CD14-positive monocyte (primary cell): ENCODE measurements around the gene FPR3. TPM values are rescaled to one million over a fixed set of nuclear protein-coding genes. Genes with fewer than 3 reads are reported as not detected.

Experiments
- DNase-seq, 3 donors: peaks; one replicate each; pipeline ENCODE4 v3.0.0-alpha.2; 2011 to 2022
- H2AFZ ChIP-seq: 2 replicates; pipeline ENCODE4 v1.6.0; 2012; ENCODE audit warnings: mild to moderate bottlenecking, low read depth, low read length, inconsistent platforms; ENCODE audit not compliant: insufficient read depth, poor library complexity, severe bottlenecking
- H3K27ac ChIP-seq, 2 donors: 1 replicate in 1 of 2; 2 replicates in 1 of 2; pipeline ENCODE4 v1.5.1; 2012 to 2013; ENCODE audit warnings: low read length in 2 of 2, control low read depth in 1 of 2, inconsistent platforms in 1 of 2, low read depth in 1 of 2, mild to moderate bottlenecking in 1 of 2
- H3K27me3 ChIP-seq, 2 donors: one replicate each; pipeline versions ENCODE4 v1.6.0 to v1.6.1; 2011 to 2013; ENCODE audit warnings: low read length in 2 of 2; ENCODE audit not compliant: control insufficient read depth in 2 of 2, insufficient read depth in 2 of 2
- H3K36me3 ChIP-seq, 2 donors: replicated peaks in 1 of 2; 1 replicate in 1 of 2; 2 replicates in 1 of 2; pipeline versions ENCODE4 v1.5.1 to v1.6.1; 2012 to 2013; ENCODE audit warnings: low read length in 2 of 2, control low read depth in 1 of 2, inconsistent platforms in 1 of 2, mild to moderate bottlenecking in 1 of 2; ENCODE audit not compliant: insufficient read depth in 2 of 2, control insufficient read depth in 1 of 2
- H3K4me1 ChIP-seq, 2 donors: 1 replicate in 1 of 2; 2 replicates in 1 of 2; pipeline versions ENCODE4 v1.5.1 to v1.6.1; 2012 to 2013; ENCODE audit warnings: low read length in 2 of 2, control low read depth in 1 of 2, inconsistent platforms in 1 of 2, mild to moderate bottlenecking in 1 of 2, moderate library complexity in 1 of 2; ENCODE audit not compliant: insufficient read depth in 2 of 2, control insufficient read depth in 1 of 2
- H3K4me2 ChIP-seq: replicated peaks from 2 replicates; pipeline ENCODE3; 2012; ENCODE audit warnings: low read length, moderate library complexity, mild to moderate bottlenecking; ENCODE audit not compliant: poor library complexity, severe bottlenecking; ENCODE audit errors: extremely low read depth
- H3K4me3 ChIP-seq, 3 experiments: fragments of 200-600 bp in 1 of 3; sonication (generic) in 1 of 3; replicated peaks in 1 of 3; 1 replicate in 2 of 3; 2 replicates in 1 of 3; pipeline ENCODE4 v1.5.1; 2011 to 2013; ENCODE audit warnings: low read length in 3 of 3, mild to moderate bottlenecking in 3 of 3, control low read depth in 2 of 3, low read depth in 2 of 3, inconsistent platforms in 1 of 3, moderate library complexity in 1 of 3
- H3K79me2 ChIP-seq: 2 replicates; pipeline ENCODE4 v1.6.0; 2012; ENCODE audit warnings: mild to moderate bottlenecking, control low read depth, inconsistent platforms, low read length, moderate library complexity; ENCODE audit not compliant: insufficient read depth
- H3K9ac ChIP-seq: 2 replicates; pipeline ENCODE4 v1.6.0; 2017; ENCODE audit warnings: low read length, mild to moderate bottlenecking; ENCODE audit not compliant: insufficient read depth, poor library complexity, severe bottlenecking
- H3K9me3 ChIP-seq, 2 donors: replicated peaks in 1 of 2; 1 replicate in 1 of 2; 2 replicates in 1 of 2; pipeline versions ENCODE4 v1.5.1 to v1.6.1; 2012 to 2013; ENCODE audit warnings: low read length in 2 of 2, control low read depth in 1 of 2; ENCODE audit not compliant: control insufficient read depth in 1 of 2, insufficient read depth in 1 of 2
- H4K20me1 ChIP-seq: 2 replicates; pipeline ENCODE4 v1.6.0; 2012; ENCODE audit warnings: mild to moderate bottlenecking, low read length, control low read depth, moderate library complexity; ENCODE audit not compliant: insufficient read depth
- H3K27ac Mint-ChIP-seq, 7 donors: one replicate each; pipeline ENCODE4 v1.8.0; 2020; ENCODE audit warnings: mild to moderate bottlenecking in 7 of 7, mixed read lengths in 7 of 7, moderate library complexity in 6 of 7, inconsistent platforms in 2 of 7
- H3K27me3 Mint-ChIP-seq, 3 donors: one replicate each; pipeline ENCODE4 v1.8.0; 2021 to 2022; ENCODE audit warnings: low read depth in 3 of 3, mild to moderate bottlenecking in 3 of 3, mixed read lengths in 3 of 3, moderate library complexity in 3 of 3, inconsistent platforms in 1 of 3
- H3K36me3 Mint-ChIP-seq, 2 donors: one replicate each; pipeline ENCODE4 v1.8.0; 2020; ENCODE audit warnings: mixed read lengths in 2 of 2, inconsistent platforms in 1 of 2, mild to moderate bottlenecking in 1 of 2
- H3K4me1 Mint-ChIP-seq: one replicate; pipeline ENCODE4 v1.8.0; 2020; ENCODE audit warnings: mild to moderate bottlenecking, mixed read lengths
- H3K4me3 Mint-ChIP-seq, 2 donors: one replicate each; pipeline ENCODE4 v1.8.0; 2020; ENCODE audit warnings: mild to moderate bottlenecking in 2 of 2, mixed read lengths in 2 of 2, moderate library complexity in 1 of 2
- H3K9me3 Mint-ChIP-seq, 7 donors: one replicate each; pipeline ENCODE4 v1.8.0; 2020 to 2022; ENCODE audit warnings: mixed read lengths in 7 of 7, mild to moderate bottlenecking in 6 of 7, moderate library complexity in 6 of 7, inconsistent platforms in 2 of 7
- CTCF ChIP-seq: fragments of 200-600 bp; IDR thresholded peaks from one replicate; pipeline ENCODE4 v1.8.0; 2022; ENCODE audit warnings: antibody characterized with exemption, mild to moderate bottlenecking
- WGBS: methylation state at CpG from one replicate; pipeline ENCODE4 v1.1.5; 2013; ENCODE audit warnings: missing lambda C conversion rate; ENCODE audit not compliant: insufficient coverage; 5-methylcytosine and 5-hydroxymethylcytosine counted together
- intact Hi-C, 2 donors: fragments of 100-400 bp; cut with micrococcal nuclease; formaldehyde crosslinking; loops; one replicate each; pipeline versions ENCODE4 v1.15.0 to v1.15.1; 2023
- polyA plus RNA-seq, 3 donors: library from polyadenylated mRNA; depleted of rRNA in 1 of 3; unstranded in 2 of 3; stranded (reverse) in 1 of 3; fragments of 300-500 nt in 2 of 3; fragments of >200 nt in 1 of 3; fragmentation: Illumina TruSeq in 2 of 3; gene quantifications; 1 replicate in 2 of 3; 2 replicates in 1 of 3; pipeline ENCODE4 v1.2.3, GENCODE V29; 2012 to 2021

Gene FPR3
- polyA plus RNA-seq, 3 donors: 1.4 to 3.8 (median 3.5) TPM

DNA sequence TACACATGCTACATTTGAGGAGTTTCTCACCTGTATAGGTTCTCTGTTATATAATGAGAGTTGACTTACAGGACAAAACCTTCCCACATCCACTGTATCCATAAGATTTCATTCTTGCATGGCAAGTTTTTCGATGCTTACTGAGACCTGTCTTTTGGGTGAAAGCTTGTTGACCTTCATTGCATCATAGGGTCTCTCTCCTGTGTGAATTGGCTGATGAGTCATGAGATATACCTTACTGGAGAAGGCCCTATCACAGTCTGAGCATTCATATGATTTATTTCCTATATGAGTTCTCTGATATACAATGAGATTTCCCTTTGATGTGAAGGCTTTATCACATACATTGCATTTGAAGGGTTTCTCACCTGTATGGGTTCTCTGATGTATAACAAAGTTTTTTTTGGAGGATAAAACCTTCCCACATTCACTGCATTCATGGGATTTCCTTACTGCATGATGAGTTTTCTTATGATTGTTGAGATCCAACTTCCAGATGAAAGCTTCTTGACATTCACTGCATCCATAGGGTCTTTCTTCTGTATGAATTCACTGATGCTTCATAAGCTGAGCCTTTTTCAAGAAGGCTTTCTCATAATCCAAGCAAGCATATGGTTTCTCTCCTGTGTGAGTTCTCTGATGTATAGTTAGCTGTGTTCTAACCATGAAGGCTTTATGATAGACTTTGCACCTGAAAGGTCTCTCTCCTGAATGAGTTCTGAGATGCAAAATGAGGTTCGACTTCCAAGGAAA lies 67.1 kb downstream of the FPR3 start:
- intact Hi-C loops: no loop called here
- H3K4me1 ChIP-seq: no peaks in the 10 kb centered on the region
- TF ChIP-seq CTCF: no peak
- H3K9ac ChIP-seq: no peak overlapping the region
- no peaks in the 10 kb centered on the region for H3K79me2 ChIP-seq
- H3K4me1 Mint-ChIP-seq: no peaks in the 10 kb centered on the region
- H3K4me3 ChIP-seq: peak overlapping the region in 1 of 3 experiments; percentile 22
- H3K27me3 Mint-ChIP-seq: no peaks in the 10 kb centered on the region
- WGBS: no CpG with 5 or more reads among the region's 2 CpGs
- no peak overlapping the region for H3K4me3 Mint-ChIP-seq
- H4K20me1 ChIP-seq: no peaks in the 10 kb centered on the region
- H3K9me3 ChIP-seq: peaks cover 45 to 96% of the 10 kb centered on the region in 2 donors
- no peak for DNase-seq
- no peaks in the 10 kb centered on the region for H3K27me3 ChIP-seq
- no peaks in the 10 kb centered on the region for H3K36me3 Mint-ChIP-seq
- H3K9me3 Mint-ChIP-seq: peaks cover 41 to 91% (median 84%) of the 10 kb centered on the region in 7 donors
- no peak overlapping the region for H2AFZ ChIP-seq
- no peak overlapping the region for H3K27ac Mint-ChIP-seq
- H3K27ac ChIP-seq: no peak overlapping the region
- H3K4me2 ChIP-seq: no peak overlapping the region
- H3K36me3 ChIP-seq: no peaks in the 10 kb centered on the region

DNA sequence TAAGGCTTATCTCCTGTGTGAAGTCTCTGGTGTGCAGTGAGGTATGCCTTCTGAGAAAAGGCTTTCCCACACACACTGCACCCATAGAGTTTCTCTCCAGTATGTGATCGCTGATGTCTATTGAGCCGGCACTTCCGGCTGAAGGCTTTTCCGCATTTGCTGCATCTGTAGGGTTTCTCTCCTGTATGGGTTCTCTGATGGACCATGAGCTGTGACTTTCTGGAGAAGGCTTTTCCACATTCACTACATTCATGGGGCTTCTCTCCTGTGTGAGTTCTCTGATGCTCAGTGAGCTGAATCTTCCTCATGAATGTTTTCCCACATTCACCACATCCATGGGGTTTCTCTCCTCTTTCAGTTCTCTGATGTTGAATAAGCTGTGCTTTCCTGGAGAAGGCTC lies 78.1 kb downstream of the FPR3 start:
- H3K4me1 ChIP-seq: no peaks in the 10 kb centered on the region
- H3K9ac ChIP-seq: no peak overlapping the region
- H3K36me3 Mint-ChIP-seq: peaks cover 45 to 54% of the 10 kb centered on the region in 2 donors
- WGBS: no CpG with 5 or more reads among the region's 4 CpGs
- H3K4me3 ChIP-seq: peak overlapping the region in 1 of 3 experiments; percentile 43
- no peak overlapping the region for H3K4me3 Mint-ChIP-seq
- H3K4me2 ChIP-seq: no peak overlapping the region
- peaks cover 76 to 99% of the 10 kb centered on the region in 2 donors for H3K9me3 ChIP-seq
- peaks cover 26 to 57% of the 10 kb centered on the region in 2 donors for H3K36me3 ChIP-seq
- no peaks in the 10 kb centered on the region for H3K27me3 Mint-ChIP-seq
- H3K27ac ChIP-seq: no peak overlapping the region
- H3K9me3 Mint-ChIP-seq: peaks cover 80 to 99% (median 94%) of the 10 kb centered on the region in 7 donors
- TF ChIP-seq CTCF: no peak
- no peak for DNase-seq
- no peak overlapping the region for H2AFZ ChIP-seq
- H3K27me3 ChIP-seq: no peaks in the 10 kb centered on the region
- H3K79me2 ChIP-seq: no peaks in the 10 kb centered on the region
- intact Hi-C loops: no loop called here
- no peak overlapping the region for H3K27ac Mint-ChIP-seq
- H4K20me1 ChIP-seq: no peaks in the 10 kb centered on the region
- H3K4me1 Mint-ChIP-seq: no peaks in the 10 kb centered on the region

Other genes starting within 250 kb of the FPR3 start
- gene ZNF175, start 223.9 kb upstream of the FPR3 start, polyA plus RNA-seq: 1 to 10 TPM in 1 of 3 donors, under 1 TPM in 2; 0.39 to 2.4 (median 0.82) TPM
- gene SIGLEC5, start 164.8 kb upstream of the FPR3 start, polyA plus RNA-seq: 10 to 100 TPM in 2 of 3 donors, not detected in 1; 10.2 to 12.6 TPM
- 100 to 1,000 TPM in 1 of 3 donors, 10 to 100 TPM in 2; 63.5 to 129 (median 95.0) TPM for gene SIGLEC14, start 148.3 kb upstream of the FPR3 start, polyA plus RNA-seq
- gene SPACA6, start 101.8 kb upstream of the FPR3 start, polyA plus RNA-seq: 1 to 10 TPM in 2 of 3 donors, under 1 TPM in 1; 0.99 to 5.1 (median 2.4) TPM
- gene HAS1, start 71.2 kb upstream of the FPR3 start, polyA plus RNA-seq: 1 to 10 TPM in 1 of 3 donors, under 1 TPM in 1, not detected in 1; 0.24 to 1.6 TPM
- 1,000 to 10,000 TPM in 1 of 3 donors, 100 to 1,000 TPM in 2; 372 to 1,265 (median 991) TPM for gene FPR1, start 43.3 kb upstream of the FPR3 start, polyA plus RNA-seq
- gene FPR2, start 34.0 kb upstream of the FPR3 start, polyA plus RNA-seq: 100 to 1,000 TPM in 1 of 3 donors, 10 to 100 TPM in 2; 36.2 to 108 (median 70.3) TPM
- gene ZNF577, start 92.8 kb downstream of the FPR3 start, polyA plus RNA-seq: 1 to 10 TPM; 1.5 to 8.5 (median 1.5) TPM
- 1 to 10 TPM; 1.9 to 4.8 (median 3.9) TPM for gene ZNF649, start 109.9 kb downstream of the FPR3 start, polyA plus RNA-seq
- 1 to 10 TPM in 2 of 3 donors, under 1 TPM in 1; 0.96 to 3.1 (median 1.1) TPM for gene ZNF613, start 132.3 kb downstream of the FPR3 start, polyA plus RNA-seq
- 10 to 100 TPM in 1 of 3 donors, 1 to 10 TPM in 2; 9.1 to 14.0 (median 9.9) TPM for gene ZNF350, start 191.7 kb downstream of the FPR3 start, polyA plus RNA-seq
- 1 to 10 TPM; 1.8 to 2.4 (median 2.2) TPM for gene ZNF615, start 213.1 kb downstream of the FPR3 start, polyA plus RNA-seq
- 1 to 10 TPM in 2 of 3 donors, under 1 TPM in 1; 0.65 to 3.1 (median 1.0) TPM for gene ZNF614, start 233.2 kb downstream of the FPR3 start, polyA plus RNA-seq